ENCODE results near the gene MRPL30. TPM values are rescaled to one million over a fixed set of nuclear protein-coding genes. Genes with fewer than 3 reads are reported as not detected.

The MRPL30 gene
- total RNA-seq, 1 experiment from 2014 or later, result 25.6 TPM

DNA sequence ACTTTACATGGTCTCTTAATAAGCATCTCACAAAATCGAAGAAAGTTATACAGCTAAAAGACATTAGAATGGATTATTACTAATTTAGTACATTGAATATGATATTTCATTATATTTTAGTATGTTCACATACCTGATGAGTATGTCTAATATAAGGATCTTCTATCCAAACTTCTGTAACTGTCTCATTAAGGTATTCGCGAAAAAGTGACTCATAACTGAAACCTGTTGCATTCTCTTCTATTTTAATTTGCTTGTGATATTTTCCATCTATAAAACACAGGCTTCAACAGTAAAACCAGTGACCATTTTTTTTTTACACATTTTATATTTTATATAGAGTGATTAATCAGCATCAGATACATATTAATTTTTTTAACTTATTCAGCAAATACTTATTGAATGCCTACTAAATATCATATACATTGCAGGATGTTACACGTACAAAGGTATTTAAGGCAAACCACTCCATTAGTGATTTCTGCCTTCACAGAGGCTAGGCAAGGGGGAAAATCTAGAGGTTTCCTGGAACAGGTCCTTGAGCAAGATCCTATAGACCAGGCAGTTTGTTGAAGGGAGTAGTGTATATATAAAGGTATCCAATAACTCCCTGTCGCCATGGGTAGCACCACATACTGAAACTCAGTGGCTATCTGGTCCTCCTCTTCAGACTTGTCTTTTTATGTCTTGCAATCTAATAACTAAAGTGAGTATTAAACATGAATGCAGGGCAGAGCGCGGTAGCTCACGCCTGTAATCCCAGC lies 9.4 kb upstream of the MRPL30 start:
- CTCF ChIA-PET, result no interaction called here
- POLR2A ChIA-PET, result no interaction called here
- Histone ChIP-seq H3K27me3 (ENCODE audit: control insufficient read depth, insufficient read depth, low read length) (no peaks in the 10 kb centered on the region), H3K4me1 (ENCODE audit: control insufficient read depth, insufficient read depth, low read length) (no peaks in the 10 kb centered on the region), H3K9me3 (ENCODE audit: control insufficient read depth, insufficient read depth, low read depth, low read length) (no peaks in the 10 kb centered on the region), H3K4me3 (ENCODE audit: low read depth in 2 of 2, low read length in 2 of 2) (no peak overlapping the region), H3K27ac (ENCODE audit: low read length) (no peak overlapping the region), H3K36me3 (ENCODE audit: control insufficient read depth, insufficient read depth, low read length) (peaks cover 36% of the 10 kb centered on the region)
- TF ChIP-seq, protein P1, sequence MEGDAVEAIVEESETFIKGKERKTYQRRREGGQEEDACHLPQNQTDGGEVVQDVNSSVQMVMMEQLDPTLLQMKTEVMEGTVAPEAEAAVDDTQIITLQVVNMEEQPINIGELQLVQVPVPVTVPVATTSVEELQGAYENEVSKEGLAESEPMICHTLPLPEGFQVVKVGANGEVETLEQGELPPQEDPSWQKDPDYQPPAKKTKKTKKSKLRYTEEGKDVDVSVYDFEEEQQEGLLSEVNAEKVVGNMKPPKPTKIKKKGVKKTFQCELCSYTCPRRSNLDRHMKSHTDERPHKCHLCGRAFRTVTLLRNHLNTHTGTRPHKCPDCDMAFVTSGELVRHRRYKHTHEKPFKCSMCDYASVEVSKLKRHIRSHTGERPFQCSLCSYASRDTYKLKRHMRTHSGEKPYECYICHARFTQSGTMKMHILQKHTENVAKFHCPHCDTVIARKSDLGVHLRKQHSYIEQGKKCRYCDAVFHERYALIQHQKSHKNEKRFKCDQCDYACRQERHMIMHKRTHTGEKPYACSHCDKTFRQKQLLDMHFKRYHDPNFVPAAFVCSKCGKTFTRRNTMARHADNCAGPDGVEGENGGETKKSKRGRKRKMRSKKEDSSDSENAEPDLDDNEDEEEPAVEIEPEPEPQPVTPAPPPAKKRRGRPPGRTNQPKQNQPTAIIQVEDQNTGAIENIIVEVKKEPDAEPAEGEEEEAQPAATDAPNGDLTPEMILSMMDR (IDR thresholded peaks at IDR 0.05), result no peak
- TF ChIP-seq SIN3A (IDR thresholded peaks at IDR 0.05; ENCODE audit: borderline replicate concordance, insufficient read depth, low read depth, low read length) (no peak), POLR2AphosphoS5 (IDR thresholded peaks at IDR 0.05; ENCODE audit: low read depth, low read length) (no peak), TCF7L2 (IDR thresholded peaks at IDR 0.05; ENCODE audit: low read depth, low read length) (no peak)
- TF ChIP-seq, protein P2, sequence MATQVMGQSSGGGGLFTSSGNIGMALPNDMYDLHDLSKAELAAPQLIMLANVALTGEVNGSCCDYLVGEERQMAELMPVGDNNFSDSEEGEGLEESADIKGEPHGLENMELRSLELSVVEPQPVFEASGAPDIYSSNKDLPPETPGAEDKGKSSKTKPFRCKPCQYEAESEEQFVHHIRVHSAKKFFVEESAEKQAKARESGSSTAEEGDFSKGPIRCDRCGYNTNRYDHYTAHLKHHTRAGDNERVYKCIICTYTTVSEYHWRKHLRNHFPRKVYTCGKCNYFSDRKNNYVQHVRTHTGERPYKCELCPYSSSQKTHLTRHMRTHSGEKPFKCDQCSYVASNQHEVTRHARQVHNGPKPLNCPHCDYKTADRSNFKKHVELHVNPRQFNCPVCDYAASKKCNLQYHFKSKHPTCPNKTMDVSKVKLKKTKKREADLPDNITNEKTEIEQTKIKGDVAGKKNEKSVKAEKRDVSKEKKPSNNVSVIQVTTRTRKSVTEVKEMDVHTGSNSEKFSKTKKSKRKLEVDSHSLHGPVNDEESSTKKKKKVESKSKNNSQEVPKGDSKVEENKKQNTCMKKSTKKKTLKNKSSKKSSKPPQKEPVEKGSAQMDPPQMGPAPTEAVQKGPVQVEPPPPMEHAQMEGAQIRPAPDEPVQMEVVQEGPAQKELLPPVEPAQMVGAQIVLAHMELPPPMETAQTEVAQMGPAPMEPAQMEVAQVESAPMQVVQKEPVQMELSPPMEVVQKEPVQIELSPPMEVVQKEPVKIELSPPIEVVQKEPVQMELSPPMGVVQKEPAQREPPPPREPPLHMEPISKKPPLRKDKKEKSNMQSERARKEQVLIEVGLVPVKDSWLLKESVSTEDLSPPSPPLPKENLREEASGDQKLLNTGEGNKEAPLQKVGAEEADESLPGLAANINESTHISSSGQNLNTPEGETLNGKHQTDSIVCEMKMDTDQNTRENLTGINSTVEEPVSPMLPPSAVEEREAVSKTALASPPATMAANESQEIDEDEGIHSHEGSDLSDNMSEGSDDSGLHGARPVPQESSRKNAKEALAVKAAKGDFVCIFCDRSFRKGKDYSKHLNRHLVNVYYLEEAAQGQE (IDR thresholded peaks at IDR 0.05; ENCODE audit: insufficient read depth in 1 of 2, low read depth in 2 of 2, low read length in 1 of 2), result no peak
- ATAC-seq (no peak), DNase-seq (ENCODE audit: low read depth, low spot score) (no peak)
- intact Hi-C loops (cut with micrococcal nuclease; ENCODE audit: unreplicated experiment) (loop anchor here (10.0 kb wide), 1 partner anchor 87 kb away; no protein-coding TSS in a partner anchor), in situ Hi-C loops (cut with HindIII; ENCODE audit: low pct_unique_long_range_greater_than_20kb, low sequenced_read_pairs) (no loop called here)
- no TSS peak for BruUV-seq (replicated peaks)

DNA sequence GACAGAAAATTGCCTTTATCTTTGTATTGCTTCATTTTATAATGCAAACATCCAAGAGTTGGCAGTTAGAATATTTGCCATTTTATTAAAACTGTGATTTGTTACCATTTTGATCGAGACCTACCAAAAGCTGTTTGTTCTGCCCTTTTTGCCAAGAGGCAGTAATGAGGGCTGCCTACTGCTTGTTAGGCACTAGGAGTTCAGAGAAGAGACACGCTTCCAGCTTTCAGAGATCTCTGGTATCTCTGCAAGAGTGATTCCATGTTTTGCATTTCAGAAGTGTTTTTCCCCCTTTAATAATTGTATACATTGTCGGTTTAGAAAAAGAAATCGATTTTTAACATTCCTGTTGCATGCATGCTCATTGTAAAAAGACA lies 628 bp downstream of the MRPL30 start:
- DNase-seq (ENCODE audit: low read depth, low spot score), result no peak
- in situ Hi-C loops (cut with HindIII; ENCODE audit: low pct_unique_long_range_greater_than_20kb, low sequenced_read_pairs), result no loop called here

More for the DNA sequence above, 628 bp downstream of the MRPL30 start:
- Histone ChIP-seq H3K27ac (ENCODE audit: low read length) (peak overlapping the region; percentile 88), H3K4me3 (ENCODE audit: low read depth in 2 of 2, low read length in 2 of 2) (peak overlapping the region; percentile 68 to 99), H3K27me3 (ENCODE audit: control insufficient read depth, insufficient read depth, low read length) (no peaks in the 10 kb centered on the region), H3K9me3 (ENCODE audit: control insufficient read depth, insufficient read depth, low read depth, low read length) (no peaks in the 10 kb centered on the region), H3K4me1 (ENCODE audit: control insufficient read depth, insufficient read depth, low read length) (peaks cover 12% of the 10 kb centered on the region), H3K36me3 (ENCODE audit: control insufficient read depth, insufficient read depth, low read length) (peaks cover 4% of the 10 kb centered on the region; the same call in 1 of the 2 replicates)
- ChIA-PET POLR2A (interaction anchor here (0.7 kb wide), 2 partner anchors 96 to 265 kb away, joined by 10 read pairs; no protein-coding TSS in a partner anchor), CTCF (interaction anchor here (0.6 to 0.7 kb wide), 2 partner anchors 16 to 41 kb away, joined by 5 to 7 read pairs; no protein-coding TSS in a partner anchor)
- no TSS peak for BruUV-seq (replicated peaks)
- intact Hi-C loops (cut with micrococcal nuclease; ENCODE audit: unreplicated experiment), result loop anchor here (5.0 kb wide), 1 partner anchor 156 kb away; the partner anchor contains the start of genes EIF5B and TXNDC9
- ATAC-seq, result no peak
- TF ChIP-seq, protein P1 (IDR thresholded peaks at IDR 0.05), result no peak
- TF ChIP-seq, protein P2 (IDR thresholded peaks at IDR 0.05; ENCODE audit: insufficient read depth in 1 of 2, low read depth in 2 of 2, low read length in 1 of 2), result no peak
- no peak for TF ChIP-seq POLR2AphosphoS5 (IDR thresholded peaks at IDR 0.05; ENCODE audit: low read depth, low read length)
